ENCODE data around the gene KNDC1. TPM values are rescaled to one million over a fixed set of nuclear protein-coding genes. Genes with fewer than 3 reads are reported as not detected.

KNDC1 gene
- polyA plus RNA-seq, 1 donor (not counting 4 experiments of a cell fraction or from before 2014, with no cell fraction given) = 0.20 TPM

DNA sequence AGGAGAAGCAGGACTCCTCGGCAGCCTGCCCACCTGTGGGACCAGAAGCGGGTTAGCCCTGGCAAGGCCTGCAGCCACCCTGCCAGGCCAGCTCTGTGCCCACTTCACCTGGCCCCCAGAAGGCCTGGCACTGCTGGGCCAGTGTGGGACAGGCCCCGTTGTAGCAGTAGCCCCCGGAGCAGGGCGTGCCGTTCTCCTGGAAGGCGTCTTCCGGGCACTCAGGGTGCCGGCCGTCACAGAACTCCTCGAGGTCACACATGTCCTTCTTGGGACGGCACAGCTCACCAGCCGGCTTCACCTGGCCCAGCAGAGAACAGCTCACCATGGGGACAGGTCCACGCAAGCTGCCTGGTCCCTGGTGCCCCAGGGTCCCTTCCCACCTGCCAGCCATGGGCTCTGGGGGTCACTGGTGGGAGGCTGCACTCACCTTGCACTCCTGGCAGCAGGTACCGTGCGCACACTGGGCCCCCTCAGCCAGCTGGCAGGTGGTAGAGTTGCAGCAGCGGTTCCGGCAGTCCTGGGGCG lies 110.8 kb downstream of the KNDC1 start:
- H3K9me3 ChIP-seq (ENCODE audit: control insufficient read depth, low read depth, low read length) = no peaks in the 10 kb centered on the region
- H3K27ac ChIP-seq (ENCODE audit: control insufficient read depth, insufficient read depth, low read length) = no peak overlapping the region
- peaks cover 53% of the 10 kb centered on the region for H3K79me2 ChIP-seq (ENCODE audit: control insufficient read depth, insufficient read depth, low read length)
- H3K9me1 ChIP-seq (ENCODE audit: control insufficient read depth, extremely low read depth, insufficient read depth, low read length) = no peaks in the 10 kb centered on the region
- H3K4me3 ChIP-seq (ENCODE audit: control insufficient read depth in 2 of 3, extremely low read depth in 1 of 3, insufficient read depth in 2 of 3, low read depth in 1 of 3, low read length in 3 of 3) = no peak overlapping the region
- H3K4me2 ChIP-seq (ENCODE audit: control insufficient read depth, extremely low read depth, insufficient read depth, low read depth, low read length) = no peak overlapping the region
- H4K20me1 ChIP-seq (ENCODE audit: control insufficient read depth, extremely low read depth, insufficient read depth, low read length) = peaks cover 11% of the 10 kb centered on the region
- dilution Hi-C loops (cut with MboI; ENCODE audit: extremely low pct_ligation_motif_present, low sequenced_read_pairs) = no loop called here
- peaks cover 38 to 39% of the 10 kb centered on the region in 2 experiments for H3K36me3 ChIP-seq (ENCODE audit: control insufficient read depth in 2 of 2, extremely low read depth in 1 of 2, insufficient read depth in 2 of 2, low read length in 2 of 2)
- TF ChIP-seq, protein P1, sequence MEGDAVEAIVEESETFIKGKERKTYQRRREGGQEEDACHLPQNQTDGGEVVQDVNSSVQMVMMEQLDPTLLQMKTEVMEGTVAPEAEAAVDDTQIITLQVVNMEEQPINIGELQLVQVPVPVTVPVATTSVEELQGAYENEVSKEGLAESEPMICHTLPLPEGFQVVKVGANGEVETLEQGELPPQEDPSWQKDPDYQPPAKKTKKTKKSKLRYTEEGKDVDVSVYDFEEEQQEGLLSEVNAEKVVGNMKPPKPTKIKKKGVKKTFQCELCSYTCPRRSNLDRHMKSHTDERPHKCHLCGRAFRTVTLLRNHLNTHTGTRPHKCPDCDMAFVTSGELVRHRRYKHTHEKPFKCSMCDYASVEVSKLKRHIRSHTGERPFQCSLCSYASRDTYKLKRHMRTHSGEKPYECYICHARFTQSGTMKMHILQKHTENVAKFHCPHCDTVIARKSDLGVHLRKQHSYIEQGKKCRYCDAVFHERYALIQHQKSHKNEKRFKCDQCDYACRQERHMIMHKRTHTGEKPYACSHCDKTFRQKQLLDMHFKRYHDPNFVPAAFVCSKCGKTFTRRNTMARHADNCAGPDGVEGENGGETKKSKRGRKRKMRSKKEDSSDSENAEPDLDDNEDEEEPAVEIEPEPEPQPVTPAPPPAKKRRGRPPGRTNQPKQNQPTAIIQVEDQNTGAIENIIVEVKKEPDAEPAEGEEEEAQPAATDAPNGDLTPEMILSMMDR (optimal IDR thresholded peaks at IDR 0.05 in 1 of 3, IDR thresholded peaks at IDR 0.05 in 1 of 3, conservative IDR thresholded peaks at IDR 0.05 in 1 of 3; ENCODE audit: extremely low read depth in 1 of 3, insufficient read depth in 2 of 3, low read length in 3 of 3) = no peak
- TF ChIP-seq EZH2 (IDR thresholded peaks at IDR 0.05; ENCODE audit: low read length) = no peak
- H2AFZ ChIP-seq (ENCODE audit: control insufficient read depth, low read length) = no peak overlapping the region
- DNase-seq (ENCODE audit: low read depth, low spot score) (no peak), FAIRE-seq (no peak)
- H3K27me3 ChIP-seq (ENCODE audit: control insufficient read depth, extremely low read depth, insufficient read depth, low read length) = no peaks in the 10 kb centered on the region
- H3K9ac ChIP-seq (ENCODE audit: control insufficient read depth, extremely low read depth, insufficient read depth, low read length) = no peak overlapping the region
- H3K4me1 ChIP-seq (ENCODE audit: control insufficient read depth, extremely low read depth, insufficient read depth, low read length) = peaks cover 14% of the 10 kb centered on the region

DNA sequence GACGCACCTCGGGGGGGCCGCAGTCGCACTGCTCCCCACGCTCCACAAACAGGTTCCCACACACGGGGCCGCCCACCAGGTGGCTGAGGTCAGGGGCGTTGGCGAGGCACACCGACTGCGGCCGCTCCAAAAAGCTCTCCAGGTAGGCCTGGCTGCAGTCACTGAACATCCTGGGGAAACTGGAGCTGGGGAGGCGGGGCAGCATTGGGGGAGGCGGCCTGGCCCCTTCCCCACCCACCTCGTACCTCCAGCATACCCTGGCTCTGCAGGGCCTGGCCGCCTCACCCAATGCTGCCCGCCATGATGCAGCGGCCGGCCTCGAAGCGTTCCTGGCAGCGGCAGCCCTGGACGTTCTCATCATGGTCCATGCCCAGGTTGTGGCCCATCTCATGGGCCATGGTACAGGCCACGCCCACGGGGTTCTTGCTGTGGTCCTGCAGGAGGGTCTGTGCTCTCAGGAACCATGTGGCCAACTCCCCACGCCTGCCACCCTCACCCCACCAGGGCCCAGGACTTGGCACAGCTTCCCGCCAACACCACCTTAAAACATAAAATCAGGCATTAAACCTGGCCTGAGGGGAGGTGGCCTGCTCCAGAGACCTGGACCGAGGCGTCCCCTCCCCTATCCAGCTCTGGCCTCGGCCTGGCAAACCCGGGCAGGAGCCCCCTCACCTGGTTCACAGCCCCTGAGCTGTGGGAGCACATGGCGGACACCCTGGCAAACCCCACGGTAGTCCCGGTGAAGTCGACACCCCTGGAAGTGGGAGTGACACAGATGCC lies 111.7 kb downstream of the KNDC1 start:
- TF ChIP-seq EZH2 (IDR thresholded peaks at IDR 0.05; ENCODE audit: low read length) = no peak
- TF ChIP-seq, protein P1 (optimal IDR thresholded peaks at IDR 0.05 in 1 of 3, IDR thresholded peaks at IDR 0.05 in 1 of 3, conservative IDR thresholded peaks at IDR 0.05 in 1 of 3; ENCODE audit: extremely low read depth in 1 of 3, insufficient read depth in 2 of 3, low read length in 3 of 3) = no peak
- no peak overlapping the region for H3K9ac ChIP-seq (ENCODE audit: control insufficient read depth, extremely low read depth, insufficient read depth, low read length)
- DNase-seq (ENCODE audit: low read depth, low spot score) (no peak), FAIRE-seq (no peak)
- peaks cover 62% of the 10 kb centered on the region for H3K79me2 ChIP-seq (ENCODE audit: control insufficient read depth, insufficient read depth, low read length)
- H3K4me2 ChIP-seq (ENCODE audit: control insufficient read depth, extremely low read depth, insufficient read depth, low read depth, low read length) = no peak overlapping the region
- H3K27ac ChIP-seq (ENCODE audit: control insufficient read depth, insufficient read depth, low read length) = no peak overlapping the region
- no peak overlapping the region for H2AFZ ChIP-seq (ENCODE audit: control insufficient read depth, low read length)
- no peaks in the 10 kb centered on the region for H3K27me3 ChIP-seq (ENCODE audit: control insufficient read depth, extremely low read depth, insufficient read depth, low read length)
- peaks cover 12% of the 10 kb centered on the region for H3K4me1 ChIP-seq (ENCODE audit: control insufficient read depth, extremely low read depth, insufficient read depth, low read length)
- H3K9me3 ChIP-seq (ENCODE audit: control insufficient read depth, low read depth, low read length) = no peaks in the 10 kb centered on the region
- no peak overlapping the region for H3K4me3 ChIP-seq (ENCODE audit: control insufficient read depth in 2 of 3, extremely low read depth in 1 of 3, insufficient read depth in 2 of 3, low read depth in 1 of 3, low read length in 3 of 3)
- peaks cover 11% of the 10 kb centered on the region for H4K20me1 ChIP-seq (ENCODE audit: control insufficient read depth, extremely low read depth, insufficient read depth, low read length)
- dilution Hi-C loops (cut with MboI; ENCODE audit: extremely low pct_ligation_motif_present, low sequenced_read_pairs) = no loop called here
- H3K9me1 ChIP-seq (ENCODE audit: control insufficient read depth, extremely low read depth, insufficient read depth, low read length) = no peaks in the 10 kb centered on the region
- peaks cover 33 to 34% of the 10 kb centered on the region in 2 experiments for H3K36me3 ChIP-seq (ENCODE audit: control insufficient read depth in 2 of 2, extremely low read depth in 1 of 2, insufficient read depth in 2 of 2, low read length in 2 of 2)
